ENCODE results near the gene ATP6V0E2.

The ATP6V0E2 gene

GRCh38 chr7:149863500-149863899 is 10.3 kb upstream of the ATP6V0E2 start:
- Histone ChIP-seq H3K27ac (no peak overlapping the region), H3K36me3 (replicated peaks) (no peaks in the 10 kb centered on the region), H3K4me3 (ENCODE audit: low read depth, low read length) (no peak overlapping the region), H3K27me3 (replicated peaks) (no peaks in the 10 kb centered on the region)
- DNase-seq = no peak
- in situ Hi-C loops (cut with HindIII; ENCODE audit: low pct_ligation_motif_present, low sequenced_read_pairs) = no loop called here
- TF ChIP-seq, protein P1, sequence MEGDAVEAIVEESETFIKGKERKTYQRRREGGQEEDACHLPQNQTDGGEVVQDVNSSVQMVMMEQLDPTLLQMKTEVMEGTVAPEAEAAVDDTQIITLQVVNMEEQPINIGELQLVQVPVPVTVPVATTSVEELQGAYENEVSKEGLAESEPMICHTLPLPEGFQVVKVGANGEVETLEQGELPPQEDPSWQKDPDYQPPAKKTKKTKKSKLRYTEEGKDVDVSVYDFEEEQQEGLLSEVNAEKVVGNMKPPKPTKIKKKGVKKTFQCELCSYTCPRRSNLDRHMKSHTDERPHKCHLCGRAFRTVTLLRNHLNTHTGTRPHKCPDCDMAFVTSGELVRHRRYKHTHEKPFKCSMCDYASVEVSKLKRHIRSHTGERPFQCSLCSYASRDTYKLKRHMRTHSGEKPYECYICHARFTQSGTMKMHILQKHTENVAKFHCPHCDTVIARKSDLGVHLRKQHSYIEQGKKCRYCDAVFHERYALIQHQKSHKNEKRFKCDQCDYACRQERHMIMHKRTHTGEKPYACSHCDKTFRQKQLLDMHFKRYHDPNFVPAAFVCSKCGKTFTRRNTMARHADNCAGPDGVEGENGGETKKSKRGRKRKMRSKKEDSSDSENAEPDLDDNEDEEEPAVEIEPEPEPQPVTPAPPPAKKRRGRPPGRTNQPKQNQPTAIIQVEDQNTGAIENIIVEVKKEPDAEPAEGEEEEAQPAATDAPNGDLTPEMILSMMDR (IDR thresholded peaks at IDR 0.05; ENCODE audit: low read depth, low read length, missing control alignments) = no peak

DNA sequence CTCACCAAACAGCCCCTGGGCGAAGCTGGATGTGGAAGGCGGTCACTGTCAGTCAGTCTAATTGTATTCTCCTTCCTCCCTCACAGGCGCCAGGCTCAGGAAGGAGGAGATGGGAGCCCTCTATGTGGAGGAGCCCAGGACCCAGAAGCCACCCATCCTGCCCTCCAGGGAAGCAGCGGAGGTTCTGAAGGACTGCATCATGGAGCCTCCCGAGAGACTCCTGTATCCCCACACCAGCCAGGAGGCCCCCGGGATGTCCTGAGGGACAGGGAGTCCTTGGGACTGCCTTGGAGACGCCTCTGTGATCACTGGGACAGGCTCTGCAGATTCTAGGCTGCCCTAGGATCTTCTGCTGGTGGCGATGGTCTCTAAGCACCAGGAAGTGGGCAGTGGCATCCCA is 9.7 kb upstream of the ATP6V0E2 start:
- Histone ChIP-seq H3K36me3 (replicated peaks) (no peaks in the 10 kb centered on the region), H3K4me3 (ENCODE audit: low read depth, low read length) (no peak overlapping the region), H3K27me3 (replicated peaks) (no peaks in the 10 kb centered on the region), H3K27ac (no peak overlapping the region)
- no peak for DNase-seq
- in situ Hi-C loops (cut with HindIII; ENCODE audit: low pct_ligation_motif_present, low sequenced_read_pairs) = no loop called here
- TF ChIP-seq, protein P1 (IDR thresholded peaks at IDR 0.05; ENCODE audit: low read depth, low read length, missing control alignments) = no peak

DNA sequence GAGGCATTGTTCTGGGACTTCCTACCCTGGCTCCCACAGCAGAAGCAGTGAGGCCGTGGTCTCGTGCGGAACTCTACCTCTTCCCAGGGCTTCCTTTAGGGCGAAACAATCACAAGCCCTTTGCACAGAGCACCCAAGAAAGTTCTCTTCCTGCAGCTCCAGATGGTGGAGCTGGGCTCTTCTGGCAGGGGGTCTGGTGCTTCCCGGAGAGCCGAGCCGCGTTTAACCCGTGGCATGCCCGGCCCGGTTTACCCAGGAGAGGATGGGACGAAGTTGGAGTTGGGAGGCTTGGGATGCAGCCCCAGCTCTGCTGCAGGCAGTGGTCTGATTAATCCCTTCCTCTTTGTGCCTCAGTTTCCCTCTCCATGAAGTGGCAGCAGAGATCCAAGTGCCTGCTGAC is 9.0 kb upstream of the ATP6V0E2 start:
- TF ChIP-seq, protein P1 (IDR thresholded peaks at IDR 0.05; ENCODE audit: low read depth, low read length, missing control alignments) = no peak
- Histone ChIP-seq H3K27me3 (replicated peaks) (no peaks in the 10 kb centered on the region), H3K4me3 (ENCODE audit: low read depth, low read length) (no peak overlapping the region), H3K36me3 (replicated peaks) (no peaks in the 10 kb centered on the region), H3K27ac (no peak overlapping the region)
- DNase-seq = no peak
- in situ Hi-C loops (cut with HindIII; ENCODE audit: low pct_ligation_motif_present, low sequenced_read_pairs) = no loop called here

DNA sequence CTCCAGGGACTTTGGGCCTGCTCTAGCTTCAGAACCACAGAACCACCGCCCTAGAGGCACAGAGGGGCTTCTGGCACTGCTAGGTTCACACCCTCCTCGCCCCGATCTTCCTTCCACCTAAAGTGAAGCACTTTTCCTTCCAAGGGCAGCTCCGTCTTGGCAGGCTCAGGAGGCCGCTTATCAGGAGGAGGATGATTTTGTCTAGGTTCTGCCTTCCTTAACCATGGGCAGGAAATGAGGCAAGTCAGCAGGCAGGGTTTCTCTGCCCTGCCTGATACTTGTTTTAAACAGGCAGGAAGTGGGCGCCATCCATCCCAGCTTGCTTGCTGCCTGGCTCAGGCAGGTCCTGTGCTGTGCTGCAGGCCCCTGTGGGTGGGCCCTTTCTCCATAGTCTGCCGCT is 8.3 kb upstream of the ATP6V0E2 start:
- no peak overlapping the region for H3K27ac ChIP-seq
- DNase-seq = no peak
- no peak overlapping the region for H3K4me3 ChIP-seq (ENCODE audit: low read depth, low read length)

GRCh38 chr7:149866139-149866778 is 7.5 kb upstream of the ATP6V0E2 start:
- Histone ChIP-seq H3K27ac (no peak overlapping the region), H3K4me3 (ENCODE audit: low read depth, low read length) (no peak overlapping the region), H3K36me3 (replicated peaks) (no peaks in the 10 kb centered on the region), H3K27me3 (replicated peaks) (no peaks in the 10 kb centered on the region)
- no peak for DNase-seq
- TF ChIP-seq, protein P1 (IDR thresholded peaks at IDR 0.05; ENCODE audit: low read depth, low read length, missing control alignments) = no peak
- in situ Hi-C loops (cut with HindIII; ENCODE audit: low pct_ligation_motif_present, low sequenced_read_pairs) = no loop called here

More for the DNA sequence above, 8.3 kb upstream of the ATP6V0E2 start:
- TF ChIP-seq, protein P1 (IDR thresholded peaks at IDR 0.05; ENCODE audit: low read depth, low read length, missing control alignments) = no peak
- Histone ChIP-seq H3K36me3 (replicated peaks) (no peaks in the 10 kb centered on the region), H3K27me3 (replicated peaks) (no peaks in the 10 kb centered on the region)
- in situ Hi-C loops (cut with HindIII; ENCODE audit: low pct_ligation_motif_present, low sequenced_read_pairs) = no loop called here

All from brain microvascular endothelial cell (primary cell).